ENCODE results near the gene AKAP17A. TPM values are rescaled to one million over a fixed set of nuclear protein-coding genes. Genes with fewer than 3 reads are reported as not detected.

The AKAP17A gene
- total RNA-seq, 4 donors from 2014 or later = 34.3 to 67.2 (median 37.8) TPM

GRCh38 chrX:1601051-1601767, 9.8 kb downstream of the AKAP17A start:
- TF ChIP-seq CTCF (IDR thresholded peaks at IDR 0.05) = no peak
- WGBS, 2 donors = 97 to 98% methylated on average over 43 to 51 of the region's 58 CpGs
- peak in 1 of 2 donors; percentile 77 for DNase-seq (ENCODE audit: low spot score in 2 of 2)
- H3K4me3 ChIP-seq (ENCODE audit: low read depth, poor library complexity, severe bottlenecking) = no peak overlapping the region
- intact Hi-C loops (cut with DNase I; ENCODE audit: low total_unique reads) = no loop called here

GRCh38 chrX:1601768-1602085, 10.3 kb downstream of the AKAP17A start:
- no peak for DNase-seq (ENCODE audit: low spot score in 2 of 2)
- 92 to 93% methylated on average over 15 of the region's 15 CpGs for WGBS, 2 donors
- H3K4me3 ChIP-seq (ENCODE audit: low read depth, poor library complexity, severe bottlenecking) = no peak overlapping the region
- TF ChIP-seq CTCF (IDR thresholded peaks at IDR 0.05) (no peak), POLR2A (IDR thresholded peaks at IDR 0.05) (no peak)
- intact Hi-C loops (cut with DNase I; ENCODE audit: low total_unique reads) = no loop called here

- peak in 1 of 2 donors; percentile 3 for DNase-seq (ENCODE audit: low spot score in 2 of 2)
- H3K4me3 ChIP-seq (ENCODE audit: low read depth, poor library complexity, severe bottlenecking) = no peak overlapping the region
- intact Hi-C loops (cut with DNase I; ENCODE audit: low total_unique reads) = no loop called here
- no peak for TF ChIP-seq CTCF (IDR thresholded peaks at IDR 0.05)
- TF ChIP-seq POLR2A (IDR thresholded peaks at IDR 0.05) = no peak
- WGBS, 2 donors = 97% methylated on average over 12 of the region's 12 CpGs
Measured at GRCh38 chrX:1602299-1602698, 10.9 kb downstream of the AKAP17A start.

GRCh38 chrX:1606496-1606895, 15.1 kb downstream of the AKAP17A start:
- TF ChIP-seq CTCF (IDR thresholded peaks at IDR 0.05) (no peak), POLR2A (IDR thresholded peaks at IDR 0.05) (no peak)
- 93 to 95% methylated on average over 11 of the region's 11 CpGs for WGBS, 2 donors
- no peak overlapping the region for H3K4me3 ChIP-seq (ENCODE audit: low read depth, poor library complexity, severe bottlenecking)
- no peak for DNase-seq (ENCODE audit: low spot score in 2 of 2)
- intact Hi-C loops (cut with DNase I; ENCODE audit: low total_unique reads) = no loop called here

- 79 to 89% methylated on average over 10 to 11 of the region's 11 CpGs for WGBS, 2 donors
- intact Hi-C loops (cut with DNase I; ENCODE audit: low total_unique reads) = no loop called here
- no peak overlapping the region for H3K4me3 ChIP-seq (ENCODE audit: low read depth, poor library complexity, severe bottlenecking)
- DNase-seq (ENCODE audit: low spot score in 2 of 2) = no peak
- TF ChIP-seq CTCF (IDR thresholded peaks at IDR 0.05) (no peak), POLR2A (IDR thresholded peaks at IDR 0.05) (no peak)
Measured at GRCh38 chrX:1609311-1609710, 17.9 kb downstream of the AKAP17A start.

- WGBS, 2 donors = 86 to 87% methylated on average over 10 of the region's 10 CpGs
Measured at GRCh38 chrX:1609762-1610161, 18.4 kb downstream of the AKAP17A start.

More at GRCh38 chrX:1609762-1610161, 18.4 kb downstream of the AKAP17A start:
- TF ChIP-seq CTCF (IDR thresholded peaks at IDR 0.05) (no peak), POLR2A (IDR thresholded peaks at IDR 0.05) (no peak)
- intact Hi-C loops (cut with DNase I; ENCODE audit: low total_unique reads) = no loop called here
- H3K4me3 ChIP-seq (ENCODE audit: low read depth, poor library complexity, severe bottlenecking) = no peak overlapping the region
- no peak for DNase-seq (ENCODE audit: low spot score in 2 of 2)

Measured in lower leg skin (tissue), 4 donors.